MG63 (cell line): Measurements from ENCODE around the gene DCP1B. TPM values are rescaled to one million over a fixed set of nuclear protein-coding genes. Genes with fewer than 3 reads are reported as not detected.

Experiments used
- DNase-seq: peaks from one replicate; pipeline ENCODE4 v3.0.0-alpha.2; 2020
- H3K27me3 ChIP-seq: fragments of 250-450 bp; sonication (Bioruptor Pico); 2 replicates; pipeline ENCODE4 v1.5.1; 2020; ENCODE audit warnings: mild to moderate bottlenecking, moderate library complexity
- H3K36me3 ChIP-seq: fragments of 250-450 bp; sonication (Bioruptor Pico); 2 replicates; pipeline ENCODE4 v1.5.1; 2020; ENCODE audit warnings: mild to moderate bottlenecking, moderate library complexity
- H3K4me3 ChIP-seq: fragments of 250-450 bp; sonication (Bioruptor Pico); 2 replicates; pipeline ENCODE4 v1.5.1; 2020; ENCODE audit warnings: mild to moderate bottlenecking, moderate library complexity
- H3K9me3 ChIP-seq: fragments of 250-450 bp; sonication (Bioruptor Pico); 2 replicates; pipeline ENCODE4 v1.5.1; 2020; ENCODE audit warnings: mild to moderate bottlenecking, moderate library complexity
- total RNA-seq: library from RNA; depleted of rRNA; stranded (reverse); fragments of >200 nt; shearing (Covaris generic); gene quantifications from 2 replicates; pipeline ENCODE4 v1.2.3, GENCODE V29; 2014; ENCODE audit warnings: low replicate concordance

DCP1B gene
- total RNA-seq, 1 experiment from 2014 or later: 5.1 TPM

- H3K27me3 ChIP-seq: peaks cover 3% of the 10 kb centered on the region; the same call in 1 of the 2 replicates
- no peaks in the 10 kb centered on the region for H3K9me3 ChIP-seq
- DNase-seq: no peak
- H3K4me3 ChIP-seq: no peak overlapping the region
- no peaks in the 10 kb centered on the region for H3K36me3 ChIP-seq
Observed at GRCh38 chr12:2027351-2027750, 23.1 kb upstream of the DCP1B start.

DNA sequence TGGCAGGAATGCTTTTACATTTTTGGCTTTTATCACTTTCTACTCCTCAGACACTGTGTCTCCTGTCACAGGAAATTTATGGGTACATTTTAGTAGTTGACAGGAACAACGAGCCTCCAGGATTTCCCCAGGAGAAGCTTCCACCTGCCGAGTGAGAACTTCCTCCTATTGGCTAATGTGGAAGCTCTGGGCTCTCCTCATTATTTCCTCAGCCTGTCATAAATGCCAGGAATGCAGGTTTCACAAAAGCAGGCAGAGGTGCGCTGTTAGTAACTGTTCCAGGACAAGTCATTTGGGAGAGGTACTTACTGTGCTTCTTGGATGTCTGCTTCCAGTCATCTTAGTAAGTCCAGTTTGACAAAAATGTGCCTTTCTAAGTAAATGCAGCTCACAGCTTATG lies 19.1 kb upstream of the DCP1B start:
- no peak overlapping the region for H3K4me3 ChIP-seq
- H3K27me3 ChIP-seq: peaks cover 6% of the 10 kb centered on the region
- no peak for DNase-seq
- H3K9me3 ChIP-seq: no peaks in the 10 kb centered on the region
- H3K36me3 ChIP-seq: no peaks in the 10 kb centered on the region

- peaks cover 6% of the 10 kb centered on the region for H3K27me3 ChIP-seq
- no peak for DNase-seq
- H3K36me3 ChIP-seq: no peaks in the 10 kb centered on the region
- no peaks in the 10 kb centered on the region for H3K9me3 ChIP-seq
- H3K4me3 ChIP-seq: no peak overlapping the region
Observed at GRCh38 chr12:2020511-2020910, 16.3 kb upstream of the DCP1B start.

- no peaks in the 10 kb centered on the region for H3K36me3 ChIP-seq
- DNase-seq: no peak
Observed at GRCh38 chr12:2019126-2019525, 14.9 kb upstream of the DCP1B start.

GRCh38 chr12:2018391-2018790 lies 14.1 kb upstream of the DCP1B start:
- H3K4me3 ChIP-seq: no peak overlapping the region

More at GRCh38 chr12:2019126-2019525, 14.9 kb upstream of the DCP1B start:
- Histone ChIP-seq H3K27me3 (peaks cover 6% of the 10 kb centered on the region), H3K4me3 (no peak overlapping the region), H3K9me3 (no peaks in the 10 kb centered on the region)

GRCh38 chr12:2017546-2018337 lies 13.5 kb upstream of the DCP1B start:
- no peaks in the 10 kb centered on the region for H3K36me3 ChIP-seq
- peaks cover 3% of the 10 kb centered on the region for H3K27me3 ChIP-seq
- DNase-seq: no peak
- H3K9me3 ChIP-seq: no peaks in the 10 kb centered on the region
- no peak overlapping the region for H3K4me3 ChIP-seq

More at GRCh38 chr12:2018391-2018790, 14.1 kb upstream of the DCP1B start:
- no peak for DNase-seq
- Histone ChIP-seq H3K36me3 (no peaks in the 10 kb centered on the region), H3K27me3 (peaks cover 4% of the 10 kb centered on the region), H3K9me3 (no peaks in the 10 kb centered on the region)

GRCh38 chr12:2016862-2017545 lies 12.7 kb upstream of the DCP1B start:
- DNase-seq: no peak
- Histone ChIP-seq H3K27me3 (peaks cover 3% of the 10 kb centered on the region), H3K4me3 (no peak overlapping the region), H3K9me3 (no peaks in the 10 kb centered on the region), H3K36me3 (no peaks in the 10 kb centered on the region)

GRCh38 chr12:2014231-2014630 lies 10.0 kb upstream of the DCP1B start:
- Histone ChIP-seq H3K9me3 (no peaks in the 10 kb centered on the region), H3K4me3 (no peak overlapping the region), H3K27me3 (no peaks in the 10 kb centered on the region), H3K36me3 (no peaks in the 10 kb centered on the region)
- no peak for DNase-seq

GRCh38 chr12:2013527-2014223 lies 9.4 kb upstream of the DCP1B start:
- DNase-seq: peak; percentile 51
- Histone ChIP-seq H3K9me3 (no peaks in the 10 kb centered on the region), H3K27me3 (no peaks in the 10 kb centered on the region), H3K4me3 (no peak overlapping the region), H3K36me3 (no peaks in the 10 kb centered on the region)

GRCh38 chr12:2013086-2013485 lies 8.8 kb upstream of the DCP1B start:
- DNase-seq: no peak
- no peaks in the 10 kb centered on the region for H3K36me3 ChIP-seq
- H3K27me3 ChIP-seq: no peaks in the 10 kb centered on the region
- no peaks in the 10 kb centered on the region for H3K9me3 ChIP-seq
- H3K4me3 ChIP-seq: no peak overlapping the region

DNA sequence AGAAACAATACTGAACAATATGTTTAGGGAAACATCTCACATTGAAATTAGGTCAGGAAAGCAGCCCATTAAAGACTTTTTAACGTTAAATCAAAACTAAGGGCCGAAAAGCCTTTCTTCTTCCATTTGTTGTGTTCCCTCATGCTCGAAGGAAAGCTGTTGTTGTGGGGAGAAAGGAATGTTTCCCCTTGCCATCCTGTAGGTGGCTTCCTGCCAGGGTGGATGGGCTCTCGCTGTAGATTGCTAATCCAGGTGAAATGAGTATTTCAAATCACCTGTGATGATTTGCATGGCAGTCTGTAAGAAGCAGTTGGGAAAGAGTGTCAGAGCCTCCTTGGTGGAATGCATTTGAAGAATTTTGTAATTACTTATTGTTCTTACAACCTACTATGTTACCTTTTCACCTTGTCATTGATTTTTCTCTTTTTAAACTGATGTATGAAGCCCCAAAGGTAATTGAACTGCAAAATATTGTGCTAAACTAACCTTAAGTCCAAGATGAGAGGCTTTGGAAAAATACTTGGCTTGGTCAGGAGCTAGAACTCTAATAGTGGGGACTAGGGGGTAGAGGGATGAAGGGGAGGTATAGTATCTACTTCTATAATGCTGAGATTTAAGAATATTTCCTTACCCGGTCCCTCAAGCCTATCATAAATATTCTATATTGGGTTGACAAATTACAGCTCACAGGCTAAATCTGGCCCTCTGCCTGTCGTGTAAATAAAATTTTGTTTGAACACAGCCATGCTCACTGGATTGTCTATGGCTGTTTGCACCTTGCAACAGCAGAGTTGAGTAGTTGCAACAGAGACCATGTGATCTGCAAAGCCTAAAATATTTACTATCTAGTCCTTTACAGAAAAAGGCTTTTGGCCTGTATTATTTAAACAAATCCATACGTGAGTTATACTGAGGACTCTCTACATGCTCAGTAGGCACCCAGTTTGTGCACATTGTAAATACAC lies 7.7 kb upstream of the DCP1B start:
- Histone ChIP-seq H3K36me3 (no peaks in the 10 kb centered on the region), H3K4me3 (no peak overlapping the region), H3K9me3 (no peaks in the 10 kb centered on the region), H3K27me3 (no peaks in the 10 kb centered on the region)
- DNase-seq: no peak

- H3K9me3 ChIP-seq: no peaks in the 10 kb centered on the region
- H3K4me3 ChIP-seq: no peak overlapping the region
- no peaks in the 10 kb centered on the region for H3K27me3 ChIP-seq
- no peak for DNase-seq
- no peaks in the 10 kb centered on the region for H3K36me3 ChIP-seq
Observed at GRCh38 chr12:2009623-2010022, 5.4 kb upstream of the DCP1B start.

DNA sequence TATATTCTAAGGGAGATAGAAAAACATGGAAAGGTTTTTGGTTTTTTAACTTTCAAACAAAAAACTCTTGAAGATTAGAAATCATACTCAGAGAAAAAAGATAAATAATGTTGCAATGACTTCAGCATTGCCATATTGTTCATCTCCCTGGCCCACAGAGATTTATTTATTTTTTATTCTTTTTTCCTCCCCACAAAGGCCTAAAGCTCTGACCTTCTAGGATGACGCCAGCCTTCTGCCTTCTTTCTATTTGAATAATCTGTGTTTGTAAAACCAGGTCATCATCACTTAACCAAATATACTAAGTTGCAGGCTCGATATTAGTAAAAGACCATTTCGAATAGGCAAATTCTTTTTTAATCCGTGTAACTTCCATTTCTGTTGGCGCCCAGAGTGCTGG lies 4.4 kb upstream of the DCP1B start:
- no peak for DNase-seq
- Histone ChIP-seq H3K36me3 (0 out of 2 replicates have a peak, but pooled peaks cover 2% of the 10 kb centered on the region), H3K27me3 (no peaks in the 10 kb centered on the region), H3K9me3 (no peaks in the 10 kb centered on the region), H3K4me3 (no peak overlapping the region)

DNA sequence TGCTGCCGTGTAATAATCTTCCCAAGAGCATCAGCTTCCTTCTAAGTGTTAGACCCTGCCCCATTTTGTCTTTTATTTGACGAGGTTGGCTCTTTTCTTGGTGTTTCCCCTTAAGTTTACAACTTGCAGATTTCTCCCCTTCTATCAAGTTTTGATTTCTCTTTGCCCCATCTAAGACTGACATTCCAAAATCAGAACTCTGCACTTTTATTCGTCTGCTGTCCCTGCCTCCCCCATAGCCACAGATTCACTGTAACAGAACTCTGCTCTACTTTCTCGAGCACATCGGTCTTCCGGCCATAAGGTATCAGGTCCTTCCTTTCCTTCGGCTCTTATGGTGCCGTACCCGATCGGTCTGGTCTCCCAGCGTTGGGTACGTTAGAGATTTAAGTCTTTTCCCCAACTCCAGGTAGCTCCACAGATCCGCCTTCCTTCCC lies 563 bp downstream of the DCP1B start:
- Histone ChIP-seq H3K27me3 (no peaks in the 10 kb centered on the region), H3K9me3 (no peaks in the 10 kb centered on the region), H3K36me3 (0 out of 2 replicates have a peak, but pooled peaks cover 2% of the 10 kb centered on the region), H3K4me3 (peak overlapping the region; percentile 94)
- DNase-seq: no peak

DNA sequence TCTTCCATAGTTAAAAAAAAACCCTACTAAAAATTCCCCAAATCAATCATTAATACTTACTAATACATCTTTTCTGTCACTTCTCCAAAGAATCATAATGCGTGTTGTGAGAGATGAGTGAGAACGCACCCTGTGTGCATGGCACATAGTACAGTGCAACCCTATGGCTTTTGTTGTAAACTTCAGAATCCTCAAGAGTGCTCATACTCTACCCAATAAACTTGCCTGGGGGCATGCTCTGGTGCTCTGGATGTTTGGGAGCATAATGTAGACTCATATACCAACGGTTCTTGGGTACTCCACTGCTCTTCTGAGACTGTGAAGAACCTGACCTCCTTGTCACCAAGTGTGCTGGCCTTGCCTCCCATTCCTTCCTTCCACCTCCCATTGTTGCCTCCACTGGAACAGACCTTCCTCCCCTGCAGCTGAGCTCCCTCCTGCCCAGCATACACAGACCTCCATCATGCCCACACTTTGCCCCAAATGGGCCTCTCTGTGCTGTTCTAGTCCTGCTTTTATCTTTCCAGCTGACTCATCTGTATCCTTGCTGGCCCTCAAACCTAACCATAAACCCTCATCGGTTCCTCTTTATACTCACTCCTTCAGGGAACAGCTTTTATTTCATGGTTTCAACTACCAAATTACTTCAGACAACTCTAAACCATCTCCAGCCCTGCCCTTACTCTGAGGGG lies 8.9 kb downstream of the DCP1B start:
- Histone ChIP-seq H3K27me3 (no peaks in the 10 kb centered on the region), H3K36me3 (peaks cover 30% of the 10 kb centered on the region), H3K4me3 (no peak overlapping the region), H3K9me3 (no peaks in the 10 kb centered on the region)
- no peak for DNase-seq
